H9 (cell line): ENCODE data around the gene MTMR4. TPM values are rescaled to one million over a fixed set of nuclear protein-coding genes. Genes with fewer than 3 reads are reported as not detected.

Experiments used
- DNase-seq: peaks from one replicate; pipeline ENCODE4 v3.0.0-alpha.2; 2017
- H2AFZ ChIP-seq: one replicate; pipeline ENCODE4 v1.6.1; 2013; ENCODE audit warnings: mild to moderate bottlenecking, low read length, control low read depth, moderate library complexity
- H2AK5ac ChIP-seq: 2 replicates; pipeline ENCODE4 v1.6.1; 2013; ENCODE audit warnings: low read length, control low read depth, mixed read lengths; ENCODE audit not compliant: insufficient read length
- H2BK120ac ChIP-seq: one replicate; pipeline ENCODE4 v1.6.1; 2013; ENCODE audit warnings: low read depth, mild to moderate bottlenecking, low read length, control low read depth, inconsistent platforms; ENCODE audit not compliant: poor library complexity, severe bottlenecking
- H2BK12ac ChIP-seq: 2 replicates; pipeline ENCODE4 v1.6.1; 2013; ENCODE audit warnings: low read length, control low read depth, mixed read lengths, low read depth; ENCODE audit not compliant: insufficient read length
- H2BK15ac ChIP-seq: 2 replicates; pipeline ENCODE4 v1.6.1; 2013; ENCODE audit warnings: low read depth, low read length, control low read depth
- H2BK20ac ChIP-seq: one replicate; pipeline ENCODE4 v1.6.1; 2013; ENCODE audit warnings: low read depth, mild to moderate bottlenecking, low read length, control low read depth, inconsistent platforms; ENCODE audit not compliant: poor library complexity, severe bottlenecking
- H2BK5ac ChIP-seq: 2 replicates; pipeline ENCODE4 v1.6.1; 2013; ENCODE audit warnings: low read length, control low read depth, mixed read lengths; ENCODE audit not compliant: insufficient read length
- H3K14ac ChIP-seq: 2 replicates; pipeline ENCODE4 v1.6.1; 2013; ENCODE audit warnings: low read length, control low read depth; ENCODE audit not compliant: insufficient read depth
- H3K18ac ChIP-seq: 2 replicates; pipeline ENCODE4 v1.6.1; 2013; ENCODE audit warnings: low read depth, mild to moderate bottlenecking, mixed read lengths, low read length, control low read depth; ENCODE audit not compliant: insufficient read length
- H3K23ac ChIP-seq: 2 replicates; pipeline ENCODE4 v1.6.1; 2013; ENCODE audit warnings: low read length, control low read depth, mixed read lengths, low read depth; ENCODE audit not compliant: insufficient read length
- H3K23me2 ChIP-seq: 2 replicates; pipeline ENCODE4 v1.6.1; 2013; ENCODE audit warnings: low read depth, mild to moderate bottlenecking, mixed read lengths, low read length, control low read depth; ENCODE audit not compliant: insufficient read length, poor library complexity, severe bottlenecking
- H3K27ac ChIP-seq: 2 replicates; pipeline ENCODE4 v1.5.1; 2013; ENCODE audit warnings: low read length, control low read depth, mixed read lengths, low read depth; ENCODE audit not compliant: insufficient read length
- H3K27me3 ChIP-seq: 2 replicates; pipeline ENCODE4 v1.6.1; 2013; ENCODE audit warnings: low read length, control low read depth, inconsistent platforms; ENCODE audit not compliant: insufficient read depth
- H3K4ac ChIP-seq: 2 replicates; pipeline ENCODE4 v1.6.1; 2013; ENCODE audit warnings: low read depth, mild to moderate bottlenecking, control low read depth, inconsistent platforms, low read length, moderate library complexity
- H3K4me1 ChIP-seq: 2 replicates; pipeline ENCODE4 v1.6.1; 2013; ENCODE audit warnings: low read length, control low read depth, inconsistent platforms; ENCODE audit not compliant: insufficient read depth
- H3K4me2 ChIP-seq: 2 replicates; pipeline ENCODE4 v1.6.1; 2013; ENCODE audit warnings: low read length, control low read depth, mixed read lengths; ENCODE audit not compliant: insufficient read length, insufficient read depth
- H3K56ac ChIP-seq: 2 replicates; pipeline ENCODE4 v1.6.1; 2013; ENCODE audit warnings: low read depth, mild to moderate bottlenecking, mixed read lengths, low read length, control low read depth; ENCODE audit not compliant: insufficient read length
- H3K79me1 ChIP-seq: 2 replicates; pipeline ENCODE4 v1.6.1; 2013; ENCODE audit warnings: low read depth, mild to moderate bottlenecking, moderate library complexity, low read length, control low read depth, inconsistent platforms; ENCODE audit not compliant: insufficient read depth, poor library complexity, severe bottlenecking
- H3K79me2 ChIP-seq: 2 replicates; pipeline ENCODE4 v1.6.1; 2013; ENCODE audit warnings: low read length, control low read depth, inconsistent platforms; ENCODE audit not compliant: insufficient read depth
- H3K9ac ChIP-seq: 2 replicates; pipeline ENCODE4 v1.6.1; 2013; ENCODE audit warnings: low read length, control low read depth, mixed read lengths; ENCODE audit not compliant: insufficient read length; ENCODE audit errors: extremely low read depth
- H3K9me3 ChIP-seq: one replicate; pipeline ENCODE4 v1.6.1; 2013; ENCODE audit warnings: low read depth, low read length, inconsistent platforms; ENCODE audit not compliant: control insufficient read depth
- H3T11ph ChIP-seq: one replicate; pipeline ENCODE4 v1.6.1; 2013; ENCODE audit warnings: mild to moderate bottlenecking, low read length, control low read depth, inconsistent platforms
- H4K20me1 ChIP-seq: one replicate; pipeline ENCODE4 v1.6.1; 2013; ENCODE audit not compliant: control insufficient read depth, insufficient read length, insufficient read depth
- H4K5ac ChIP-seq: 2 replicates; pipeline ENCODE4 v1.6.1; 2013; ENCODE audit warnings: low read depth, mild to moderate bottlenecking, mixed read lengths, low read length, control low read depth; ENCODE audit not compliant: insufficient read length
- H4K8ac ChIP-seq: replicated peaks from 2 replicates; pipeline ENCODE4 v1.6.1; 2013; ENCODE audit warnings: low read length, control low read depth, mixed read lengths, low read depth; ENCODE audit not compliant: insufficient read length
- H4K91ac ChIP-seq: 2 replicates; pipeline ENCODE4 v1.6.1; 2013; ENCODE audit warnings: low read depth, mild to moderate bottlenecking, moderate library complexity, mixed read lengths, low read length, control low read depth; ENCODE audit not compliant: insufficient read length
- H3K27ac Mint-ChIP-seq, 3 experiments: 2 replicates in 2 of 3; 3 replicates in 1 of 3; pipeline ENCODE4 v1.8.0; 2020 to 2021; ENCODE audit warnings: mixed read lengths in 3 of 3, mild to moderate bottlenecking in 1 of 3, moderate library complexity in 1 of 3
- H3K27me3 Mint-ChIP-seq: 2 replicates; pipeline ENCODE4 v1.8.0; 2021; ENCODE audit warnings: low read depth, mild to moderate bottlenecking, moderate library complexity, mixed read lengths
- H3K36me3 Mint-ChIP-seq, 3 experiments: 2 replicates in 2 of 3; 3 replicates in 1 of 3; pipeline ENCODE4 v1.8.0; 2020 to 2021; ENCODE audit warnings: low read depth in 3 of 3, mixed read lengths in 3 of 3; ENCODE audit not compliant: insufficient read depth in 1 of 3
- H3K4me1 Mint-ChIP-seq, 2 experiments: 2 replicates each; pipeline ENCODE4 v1.8.0; 2020; ENCODE audit warnings: mixed read lengths in 2 of 2
- H3K4me3 Mint-ChIP-seq, 2 experiments: 2 replicates in 1 of 2; 3 replicates in 1 of 2; pipeline ENCODE4 v1.8.0; 2020 to 2021; ENCODE audit warnings: mild to moderate bottlenecking in 2 of 2, mixed read lengths in 2 of 2, moderate library complexity in 1 of 2
- H3K9me3 Mint-ChIP-seq, 2 experiments: 2 replicates in 1 of 2; 3 replicates in 1 of 2; pipeline ENCODE4 v1.8.0; 2020; ENCODE audit warnings: mild to moderate bottlenecking in 2 of 2, mixed read lengths in 2 of 2, moderate library complexity in 1 of 2
- WGBS: extraction: QIAGEN DNeasy Blood & Tissue Kit; methylation state at CpG from one replicate; pipeline ENCODE4 v1.1.7; 2013; ENCODE audit warnings: missing lambda C conversion rate, low lambda C conversion rate, mixed read lengths; ENCODE audit not compliant: insufficient read length; ENCODE audit errors: extremely low coverage; 5-methylcytosine and 5-hydroxymethylcytosine counted together
- total RNA-seq: library from RNA; stranded (reverse); gene quantifications from 2 replicates; pipeline ENCODE4 v1.2.1, GENCODE V29; 2021
- TF ChIP-seq, protein P1 (sequence below): fragments of 200-600 bp; sonication (generic); conservative IDR thresholded peaks from 3 replicates; pipeline ENCODE4 v1.8.0; 2021; ENCODE audit warnings: antibody characterized with exemption, mild to moderate bottlenecking

The MTMR4 gene
- total RNA-seq, 1 experiment from 2014 or later: 31.2 TPM

DNA sequence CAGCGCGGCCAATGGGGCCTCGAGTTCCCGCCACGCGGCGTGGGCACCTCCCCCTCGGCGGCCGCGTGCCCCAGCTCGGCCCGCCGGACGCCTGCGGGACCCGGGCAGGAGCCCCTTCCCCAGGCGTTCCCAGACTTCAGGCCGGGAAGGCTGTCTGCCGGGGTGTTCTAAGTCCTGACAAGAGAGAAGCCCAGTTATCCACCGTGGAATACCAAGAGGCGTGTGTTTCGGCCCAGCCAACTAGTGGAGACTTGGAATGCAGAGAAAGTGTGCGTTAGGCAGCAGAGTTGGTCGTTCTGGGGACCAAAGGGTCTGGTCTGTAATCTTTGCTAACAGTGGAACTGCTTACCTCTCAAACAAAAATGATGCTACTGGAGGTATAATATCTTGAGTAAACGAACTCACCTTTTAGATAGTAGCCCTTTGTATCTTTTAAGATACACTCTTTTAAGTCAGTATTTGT is 26.0 kb downstream of the MTMR4 start:
- no peak for DNase-seq
- no peak overlapping the region for H3K56ac ChIP-seq

More for the DNA sequence above, 26.0 kb downstream of the MTMR4 start:
- Histone ChIP-seq H3T11ph (no peak overlapping the region), H3K79me1 (no peaks in the 10 kb centered on the region), H2AFZ (no peak overlapping the region), H3K9ac (no peak overlapping the region), H3K23me2 (no peaks in the 10 kb centered on the region), H2AK5ac (no peak overlapping the region), H2BK5ac (no peak overlapping the region), H3K14ac (no peak overlapping the region), H3K4me2 (no peak overlapping the region), H3K27me3 (no peaks in the 10 kb centered on the region), H4K8ac (no peak overlapping the region), H3K23ac (no peak overlapping the region), H3K4me1 (no peaks in the 10 kb centered on the region), H4K20me1 (no peaks in the 10 kb centered on the region), H2BK20ac (no peak overlapping the region), H3K27ac (no peak overlapping the region), H2BK12ac (no peak overlapping the region), H4K5ac (no peak overlapping the region), H3K4ac (no peak overlapping the region), H3K18ac (no peak overlapping the region), H2BK120ac (no peak overlapping the region), H4K91ac (no peak overlapping the region), H2BK15ac (no peak overlapping the region), H3K9me3 (no peaks in the 10 kb centered on the region), H3K79me2 (no peaks in the 10 kb centered on the region; the same call in 1 of the 2 replicates)
- Mint-ChIP-seq H3K27me3 (0 out of 2 replicates have a peak, but pooled peaks cover 2% of the 10 kb centered on the region), H3K4me3 (no peak overlapping the region), H3K9me3 (no peaks in the 10 kb centered on the region), H3K27ac (no peak overlapping the region), H3K4me1 (no peaks in the 10 kb centered on the region), H3K36me3 (peaks cover 30 to 47% (median 41%) of the 10 kb centered on the region in 3 experiments)
- TF ChIP-seq, protein P1, sequence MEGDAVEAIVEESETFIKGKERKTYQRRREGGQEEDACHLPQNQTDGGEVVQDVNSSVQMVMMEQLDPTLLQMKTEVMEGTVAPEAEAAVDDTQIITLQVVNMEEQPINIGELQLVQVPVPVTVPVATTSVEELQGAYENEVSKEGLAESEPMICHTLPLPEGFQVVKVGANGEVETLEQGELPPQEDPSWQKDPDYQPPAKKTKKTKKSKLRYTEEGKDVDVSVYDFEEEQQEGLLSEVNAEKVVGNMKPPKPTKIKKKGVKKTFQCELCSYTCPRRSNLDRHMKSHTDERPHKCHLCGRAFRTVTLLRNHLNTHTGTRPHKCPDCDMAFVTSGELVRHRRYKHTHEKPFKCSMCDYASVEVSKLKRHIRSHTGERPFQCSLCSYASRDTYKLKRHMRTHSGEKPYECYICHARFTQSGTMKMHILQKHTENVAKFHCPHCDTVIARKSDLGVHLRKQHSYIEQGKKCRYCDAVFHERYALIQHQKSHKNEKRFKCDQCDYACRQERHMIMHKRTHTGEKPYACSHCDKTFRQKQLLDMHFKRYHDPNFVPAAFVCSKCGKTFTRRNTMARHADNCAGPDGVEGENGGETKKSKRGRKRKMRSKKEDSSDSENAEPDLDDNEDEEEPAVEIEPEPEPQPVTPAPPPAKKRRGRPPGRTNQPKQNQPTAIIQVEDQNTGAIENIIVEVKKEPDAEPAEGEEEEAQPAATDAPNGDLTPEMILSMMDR: no peak
- WGBS: no CpG with 5 or more reads among the region's 26 CpGs
